ENCODE data around the gene MIB1.
A peak's percentile ranks its signal among the peaks of the same experiment; 100 is the strongest.
"Not testable (repeated sequence)": the region's sequence is repeated elsewhere in the genome, so short reads cannot be mapped to it uniquely, and the experiment has no call there.

Gene MIB1

DNA sequence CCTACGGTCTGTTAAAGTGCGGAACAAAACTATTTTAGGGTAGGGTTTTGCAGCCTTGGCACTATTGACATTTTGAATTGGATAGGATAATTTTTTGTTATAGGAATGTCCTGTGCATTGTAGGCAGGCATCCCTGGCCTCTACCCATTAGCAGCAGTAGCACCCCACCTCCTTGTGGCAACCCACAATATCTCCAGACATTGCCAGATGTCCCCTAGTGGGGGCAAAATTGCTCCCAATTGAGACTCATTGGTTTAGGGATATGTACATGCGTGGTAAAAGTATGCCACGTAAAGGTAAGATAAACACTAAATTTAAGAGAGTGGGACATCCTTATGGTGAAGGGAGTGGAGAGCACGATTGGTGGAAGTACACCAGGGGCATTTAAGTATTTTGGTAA, 4.6 kb downstream of the MIB1 start:
- no peak for DNase-seq

DNA sequence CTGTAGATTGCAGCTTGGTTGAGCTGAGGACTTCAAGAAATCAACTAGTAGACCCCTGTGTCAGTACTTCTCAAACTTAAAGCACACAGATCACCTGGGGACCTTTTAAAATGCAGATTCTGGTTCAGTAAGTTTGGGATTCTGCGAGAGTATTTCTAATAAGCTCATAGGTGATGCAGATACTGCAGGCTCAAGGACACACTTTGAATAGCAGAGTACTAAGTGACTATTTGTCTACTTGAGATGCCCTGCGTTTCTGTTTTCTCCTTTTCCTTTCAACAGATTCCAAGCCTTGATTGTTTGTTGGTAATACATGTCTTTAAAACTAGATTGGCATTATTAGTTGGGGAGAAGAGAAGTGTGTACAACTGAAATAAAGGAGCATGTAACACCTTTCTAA, 6.7 kb downstream of the MIB1 start:
- DNase-seq: no peak

DNA sequence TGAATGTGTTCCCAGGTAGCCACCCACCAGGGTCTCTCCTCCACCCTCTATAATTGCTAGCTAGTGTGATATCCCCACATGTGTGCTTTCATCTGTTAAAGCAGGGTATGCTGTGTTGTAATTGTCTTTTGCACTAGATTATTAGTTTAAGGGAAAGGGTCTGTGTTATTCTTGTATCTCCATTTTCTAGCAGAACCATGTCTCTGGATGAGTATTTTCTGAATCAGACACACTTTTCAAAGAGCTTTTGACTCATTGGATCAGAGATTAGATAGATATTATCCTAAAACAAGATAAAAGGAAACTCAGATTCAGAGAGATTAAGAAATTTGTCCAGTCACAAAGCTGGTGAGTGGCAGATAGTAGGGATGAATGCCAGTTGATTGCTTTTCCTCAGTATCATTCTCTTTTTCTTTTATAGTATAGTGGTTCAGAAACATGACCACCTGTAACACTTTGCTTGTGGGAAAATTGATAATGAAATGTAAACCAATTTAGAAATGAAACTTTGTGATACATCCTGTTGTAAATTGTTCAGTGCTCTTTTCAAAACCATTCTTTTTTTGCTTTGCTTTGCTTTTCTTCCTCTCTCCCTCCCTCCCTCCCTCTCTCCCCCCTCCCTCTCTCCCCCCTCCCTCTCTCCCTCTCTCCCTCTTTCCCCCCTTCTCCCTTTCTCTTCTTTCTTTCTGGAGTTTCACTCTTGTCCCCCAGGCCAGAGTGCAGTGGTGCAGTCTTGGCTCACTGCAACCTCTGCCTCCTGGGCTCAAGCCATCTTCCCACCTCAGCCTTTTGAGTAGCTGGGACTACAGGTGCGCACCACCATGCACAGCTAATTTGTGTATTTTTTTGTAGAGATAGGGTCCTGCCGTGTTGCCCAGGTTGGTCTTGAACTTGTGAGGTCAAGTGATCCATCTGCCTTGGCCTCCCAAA, 7.4 kb downstream of the MIB1 start:
- no peak for DNase-seq

DNA sequence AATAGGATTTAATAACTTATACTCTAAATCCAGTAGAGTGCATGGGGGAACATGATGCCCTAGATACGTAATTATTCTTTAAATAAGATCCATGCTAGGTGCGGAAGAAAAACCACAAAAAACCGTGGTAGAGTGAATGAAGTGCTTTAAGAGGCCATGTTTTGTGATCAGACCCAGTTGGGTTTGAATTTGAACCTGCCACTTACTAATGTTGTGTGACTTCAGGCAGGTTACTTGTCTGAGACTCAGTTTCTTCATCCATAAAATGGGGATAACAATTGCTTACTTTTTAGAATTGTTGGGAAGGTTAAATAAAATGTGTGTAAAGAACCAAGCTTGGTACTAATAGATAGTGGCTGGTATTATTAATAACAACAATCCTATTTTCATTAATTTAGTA, 17.2 kb downstream of the MIB1 start:
- no peak for DNase-seq

DNA sequence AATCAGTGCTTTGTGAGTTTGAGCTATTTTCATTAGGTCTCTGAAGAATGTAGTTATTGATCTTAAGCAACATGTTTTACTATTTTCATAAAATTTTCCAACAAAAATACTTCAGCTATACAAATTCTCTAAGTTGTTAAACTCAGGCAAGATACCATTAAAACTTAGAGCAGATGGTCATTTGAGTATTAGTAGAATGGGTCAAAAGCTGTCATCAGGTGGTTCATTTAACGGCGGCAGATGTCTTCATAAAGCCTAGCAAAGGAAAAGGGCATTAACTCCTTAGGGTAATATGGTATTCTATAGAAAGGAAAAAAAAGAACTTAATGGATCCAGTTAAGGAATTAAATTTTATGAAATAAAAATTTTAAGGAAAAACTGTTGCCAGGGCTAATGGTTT, 19.2 kb downstream of the MIB1 start:
- no peak for DNase-seq

DNA sequence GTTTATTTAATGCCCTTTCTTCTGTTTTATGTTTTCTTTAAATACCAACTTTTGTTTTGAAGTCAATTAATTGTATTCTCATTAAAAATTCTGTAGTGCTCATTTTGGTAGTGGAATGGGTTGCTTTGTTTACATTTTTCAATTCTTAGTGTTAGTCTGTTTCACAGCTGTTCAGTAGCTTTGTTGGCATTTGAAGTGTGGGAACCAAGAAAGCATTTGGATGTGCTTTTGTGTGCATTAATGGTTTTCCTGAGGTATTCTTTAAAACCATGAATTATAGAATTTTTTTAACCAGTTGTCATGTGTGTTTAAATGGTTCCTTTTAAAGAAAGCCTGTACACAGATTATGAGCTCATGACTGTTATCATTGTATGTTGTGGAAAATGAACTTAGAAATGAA, 19.7 kb downstream of the MIB1 start:
- peak; percentile 26 for DNase-seq

DNA sequence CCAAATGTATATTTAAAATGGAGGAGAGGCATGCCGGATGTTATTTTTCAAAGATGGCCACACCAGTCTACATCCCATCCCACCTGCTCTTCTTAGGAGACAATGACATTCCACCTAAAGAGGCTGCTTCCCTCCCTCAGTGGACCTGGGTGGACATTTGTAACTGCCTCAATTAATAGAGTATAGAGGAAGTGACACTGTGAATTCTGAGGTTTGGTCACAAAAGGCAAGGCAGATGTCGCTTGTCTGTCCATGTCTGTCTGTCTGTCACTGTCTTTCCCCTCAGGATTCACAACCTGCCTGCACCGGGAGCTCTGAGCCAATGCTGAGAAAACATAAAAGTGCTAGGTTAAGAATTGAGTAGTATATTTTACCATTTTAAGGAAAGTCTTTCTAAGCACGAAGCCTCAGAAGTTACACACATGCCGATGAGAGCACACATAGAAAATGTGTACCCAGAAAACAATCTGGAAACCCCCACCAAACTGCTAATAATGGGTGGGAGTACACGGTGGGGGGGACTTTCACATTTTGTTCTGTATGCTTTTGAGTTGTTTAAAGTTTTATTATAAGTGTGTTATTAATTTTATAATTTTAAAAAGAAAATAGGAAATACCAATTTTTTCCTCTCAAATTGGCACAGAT, 21.0 kb downstream of the MIB1 start:
- DNase-seq: no peak

DNA sequence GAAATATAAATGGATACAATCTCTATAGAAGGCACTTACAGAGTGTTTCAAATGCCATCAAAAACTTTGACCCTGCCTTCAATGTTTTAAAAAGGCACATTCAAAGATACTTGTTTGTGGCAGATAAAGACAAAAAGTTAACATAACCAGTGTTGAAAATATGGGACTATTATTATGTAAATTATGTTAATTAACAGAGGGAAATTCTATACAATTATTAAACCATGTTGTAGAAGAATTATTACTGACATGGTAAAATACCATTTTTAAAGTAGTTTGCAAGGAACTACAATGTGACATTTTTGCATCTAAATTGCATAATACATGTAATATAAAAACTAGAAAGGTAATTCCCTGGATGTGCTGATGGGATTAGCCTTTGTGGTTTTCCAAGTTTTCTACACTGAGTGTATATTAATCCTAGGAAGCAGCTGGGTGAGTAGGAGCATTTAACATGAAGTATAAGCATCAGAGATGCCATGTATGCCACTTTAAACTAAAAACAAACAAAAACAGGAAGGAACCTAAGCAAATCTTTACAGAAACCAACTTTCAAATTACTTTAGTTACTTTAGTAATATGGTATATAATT, 21.7 kb downstream of the MIB1 start:
- DNase-seq: no peak

DNA sequence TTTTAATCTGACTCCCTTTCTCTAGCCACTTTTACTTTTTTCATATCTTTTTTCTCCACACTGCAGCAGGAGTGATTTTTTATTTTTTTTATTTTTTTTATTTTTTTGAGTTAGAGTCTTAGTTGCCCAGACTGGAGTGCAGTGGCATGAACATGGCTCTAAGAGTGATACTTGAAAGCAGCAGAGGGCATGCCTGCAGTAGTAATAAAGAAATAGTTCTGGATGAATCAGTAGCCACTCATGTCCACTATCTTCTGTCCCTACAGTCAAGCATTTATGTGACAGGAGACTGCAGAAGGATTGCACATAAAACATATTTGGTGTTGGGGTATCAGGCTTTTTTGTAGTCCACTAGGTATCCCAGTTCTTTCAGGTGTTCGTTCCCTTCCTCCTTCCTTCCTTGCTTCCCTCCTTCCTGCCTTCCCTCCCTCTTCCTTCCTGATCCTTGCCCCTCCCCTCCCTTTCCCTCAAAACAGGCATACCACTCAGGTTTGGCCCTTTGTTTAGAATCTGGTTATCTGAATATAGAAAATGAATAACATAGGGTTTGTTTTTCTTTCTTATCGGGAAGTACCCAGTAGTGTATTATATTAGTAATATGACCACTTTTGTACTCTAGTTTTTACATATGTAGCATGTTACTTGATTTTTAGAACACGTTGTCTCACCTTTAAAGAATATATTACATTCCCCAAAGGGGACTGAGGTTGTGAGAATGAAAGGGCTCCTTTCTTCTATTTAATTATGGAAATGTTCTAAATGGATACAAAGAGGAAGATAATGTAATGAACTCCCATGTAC, 23.5 kb downstream of the MIB1 start:
- no peak for DNase-seq

DNA sequence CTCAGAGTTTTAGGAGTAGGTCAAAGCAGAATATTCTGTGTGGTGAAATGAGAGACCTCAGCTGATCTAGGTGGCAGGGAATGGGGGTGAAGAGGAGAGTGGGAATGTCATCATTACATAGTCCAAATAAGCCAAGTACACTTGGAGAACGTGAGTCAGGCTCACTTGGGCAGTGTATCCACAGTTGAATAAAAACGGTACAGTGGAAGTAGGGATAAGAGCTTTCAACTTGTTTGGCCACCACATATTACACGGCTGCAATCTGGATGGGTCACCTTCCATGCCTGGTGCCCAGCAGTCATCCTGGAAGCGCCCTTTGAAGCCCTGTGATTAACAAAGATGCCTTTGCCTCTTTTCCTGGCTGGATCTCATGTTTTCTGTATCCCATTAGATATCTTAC, 28.6 kb downstream of the MIB1 start:
- DNase-seq: no peak

DNA sequence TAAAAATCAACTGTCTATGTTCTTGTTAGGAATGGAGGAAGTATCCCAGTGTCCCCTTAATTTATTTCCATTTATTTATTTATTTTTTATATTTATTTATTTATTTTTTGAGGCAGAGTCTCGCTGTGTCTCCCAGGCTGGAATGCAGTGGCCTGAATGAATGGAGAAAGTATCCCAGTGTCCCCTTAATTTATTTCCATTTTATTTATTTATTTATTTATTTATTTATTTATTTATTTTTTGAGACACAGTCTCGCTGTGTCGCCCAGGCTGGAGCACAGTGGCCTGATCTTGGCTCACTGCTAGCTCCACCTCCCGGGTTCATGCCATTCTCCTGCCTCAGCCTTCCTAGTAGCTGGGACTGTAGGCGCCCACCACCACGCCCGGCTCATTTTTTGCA, 34.1 kb downstream of the MIB1 start:
- DNase-seq: no peak

DNA sequence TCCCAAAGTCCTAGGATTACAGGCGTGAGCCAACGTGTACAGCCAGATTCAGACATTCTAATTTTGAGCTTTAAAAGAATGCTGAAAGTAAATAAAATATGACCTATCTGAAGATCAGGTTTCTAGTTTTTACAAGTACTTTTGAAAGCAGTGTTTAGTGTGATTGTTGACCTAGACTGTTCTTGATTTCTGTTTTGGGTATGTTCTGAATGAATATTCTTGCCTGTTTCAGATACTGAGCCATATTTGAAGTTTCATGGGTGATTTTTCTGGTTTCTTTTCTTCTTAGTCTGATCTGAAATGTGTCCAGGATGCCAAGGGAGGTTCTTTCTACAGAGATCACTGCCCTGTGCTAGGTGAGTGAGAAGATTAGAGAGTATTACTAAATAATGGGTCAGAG, 37.2 kb downstream of the MIB1 start:
- DNase-seq: no peak

DNA sequence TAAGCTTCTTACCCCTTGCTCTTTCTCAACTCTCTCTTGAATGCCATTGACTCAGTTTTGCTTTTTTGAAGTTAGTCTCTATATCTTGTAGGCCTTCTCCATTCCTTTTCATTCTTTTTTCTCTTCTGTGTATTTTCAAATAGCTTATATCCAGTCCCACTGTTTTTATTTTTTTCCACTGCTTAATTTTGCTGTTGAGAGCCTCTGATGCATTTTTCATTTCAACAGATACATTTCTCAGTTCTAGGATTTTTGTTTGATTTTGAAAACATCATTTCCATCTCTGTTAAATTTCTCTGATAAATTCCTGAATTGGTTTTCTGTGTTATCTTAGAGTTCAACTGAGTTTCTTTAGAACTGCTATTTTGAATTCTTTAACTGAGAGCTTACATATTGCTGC, 45.9 kb downstream of the MIB1 start:
- no peak for DNase-seq

DNA sequence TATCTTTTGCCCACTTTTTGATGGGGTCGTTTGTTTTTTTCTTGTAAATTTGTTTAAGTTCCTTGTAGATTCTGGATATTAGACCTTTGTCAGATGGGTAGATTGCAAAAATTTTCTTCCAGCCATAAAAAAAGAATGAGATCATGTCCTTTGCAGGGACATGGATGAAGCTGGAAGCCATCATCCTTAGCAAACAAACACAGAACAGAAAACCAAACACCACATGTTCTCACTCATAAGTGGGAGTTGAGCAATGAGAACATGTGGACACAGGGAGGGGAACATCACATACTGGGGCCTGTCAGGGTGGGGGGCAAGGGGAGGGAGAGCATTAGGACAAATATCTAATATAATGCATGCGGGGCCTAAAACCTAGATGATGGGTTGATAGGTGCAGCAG, 55.5 kb downstream of the MIB1 start:
- not testable (repeated sequence) for DNase-seq

DNA sequence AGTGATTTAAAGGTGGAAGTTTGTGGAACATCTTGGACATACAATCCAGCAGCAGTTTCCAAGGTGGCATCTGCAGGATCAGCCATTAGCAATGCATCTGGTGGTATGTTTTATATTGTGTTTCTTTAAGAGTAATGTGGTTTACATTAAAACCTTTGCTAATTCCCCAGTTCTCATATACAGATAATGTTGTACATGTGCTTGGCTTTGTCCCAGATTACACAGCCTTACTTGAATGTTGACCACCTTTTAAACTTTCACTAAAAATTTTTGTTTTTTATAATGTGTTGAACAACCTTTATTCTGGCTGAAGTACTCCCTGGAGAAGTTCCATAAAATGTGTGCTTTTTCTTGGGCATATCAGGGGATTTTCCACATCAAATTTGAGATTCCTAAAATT, 57.5 kb downstream of the MIB1 start:
- peak; percentile 4 for DNase-seq

DNA sequence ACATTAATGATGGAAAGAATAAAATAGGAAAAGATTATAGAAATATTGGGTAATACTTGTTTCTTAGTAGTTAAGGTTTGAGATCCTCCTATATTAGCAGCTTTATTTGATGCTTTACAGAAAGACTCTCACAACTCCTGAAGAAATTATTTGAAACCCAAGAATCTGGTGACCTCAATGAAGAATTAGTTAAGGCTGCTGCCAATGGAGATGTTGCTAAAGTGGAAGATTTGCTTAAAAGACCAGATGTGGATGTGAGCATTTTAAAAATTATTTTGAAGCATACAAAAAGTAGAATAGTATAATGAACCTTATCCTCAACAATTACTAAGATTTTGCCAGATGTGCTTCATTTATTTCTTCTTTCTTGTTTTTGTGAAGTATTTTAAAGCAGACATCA, 59.1 kb downstream of the MIB1 start:
- DNase-seq: no peak

DNA sequence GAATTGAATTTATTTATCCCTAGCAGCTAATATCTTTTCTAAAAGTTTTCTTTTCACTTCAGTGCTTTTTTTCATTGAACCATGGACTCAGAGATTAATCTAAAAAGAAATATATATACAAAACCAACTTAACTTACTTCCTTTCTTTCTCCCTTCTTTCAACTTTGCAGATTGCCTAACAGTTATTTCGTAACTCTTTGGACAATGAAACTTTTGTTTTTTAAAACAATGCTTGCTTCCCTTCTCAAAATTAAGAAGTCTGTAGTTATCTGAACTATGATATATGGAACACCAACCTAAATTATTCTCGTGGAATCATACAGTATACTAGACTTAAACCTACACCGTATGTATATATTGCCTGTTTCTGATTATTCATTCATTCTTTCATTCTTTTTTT, 62.9 kb downstream of the MIB1 start:
- no peak for DNase-seq

DNA sequence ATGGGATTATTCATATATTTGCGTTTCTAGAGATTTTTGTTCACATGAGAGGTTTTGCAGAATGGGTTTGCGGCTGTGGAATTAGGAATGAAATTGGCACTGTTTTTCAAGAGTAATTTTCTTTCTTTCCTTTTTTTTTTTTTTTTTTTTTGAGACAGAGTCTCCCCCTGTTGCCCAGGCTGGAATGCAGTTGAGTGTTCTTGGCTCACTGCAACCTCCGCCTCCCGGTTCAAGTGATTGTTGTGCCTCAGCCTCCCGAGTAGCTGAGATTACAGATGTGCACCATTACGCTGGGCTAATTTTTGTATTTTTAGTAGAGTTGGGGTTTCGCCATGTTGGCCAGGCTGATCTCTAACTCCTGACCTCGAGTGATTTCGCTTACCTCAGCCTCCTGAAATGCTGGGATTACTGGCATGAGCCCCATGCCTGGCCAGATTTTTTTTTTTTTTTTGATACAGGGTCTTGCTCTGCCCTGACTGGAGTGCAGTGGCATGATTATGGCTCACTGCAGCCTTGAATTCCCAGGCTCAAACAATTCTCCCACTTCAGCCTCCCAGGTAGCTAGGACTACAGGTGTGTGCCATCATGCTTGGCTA, 65.3 kb downstream of the MIB1 start:
- DNase-seq: no peak

DNA sequence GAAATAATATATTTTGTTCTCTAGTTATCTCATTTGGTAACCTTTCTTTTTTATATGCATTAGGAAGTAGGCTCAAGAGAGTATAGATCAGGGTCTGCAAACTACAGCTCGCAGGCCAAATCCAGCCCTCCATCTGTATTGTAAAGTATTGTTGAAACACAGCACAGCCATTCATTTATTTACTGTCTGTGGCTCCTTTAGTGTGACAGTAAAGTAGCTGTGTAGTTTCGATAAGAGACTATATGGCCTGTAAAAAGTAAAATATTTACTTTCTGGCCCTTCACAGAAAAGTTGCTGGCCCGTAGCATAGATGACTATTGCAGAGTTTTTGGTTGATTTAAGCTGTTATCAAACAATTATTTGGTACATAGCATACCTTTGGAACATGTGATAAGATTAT, 67.6 kb downstream of the MIB1 start:
- no peak for DNase-seq

DNA sequence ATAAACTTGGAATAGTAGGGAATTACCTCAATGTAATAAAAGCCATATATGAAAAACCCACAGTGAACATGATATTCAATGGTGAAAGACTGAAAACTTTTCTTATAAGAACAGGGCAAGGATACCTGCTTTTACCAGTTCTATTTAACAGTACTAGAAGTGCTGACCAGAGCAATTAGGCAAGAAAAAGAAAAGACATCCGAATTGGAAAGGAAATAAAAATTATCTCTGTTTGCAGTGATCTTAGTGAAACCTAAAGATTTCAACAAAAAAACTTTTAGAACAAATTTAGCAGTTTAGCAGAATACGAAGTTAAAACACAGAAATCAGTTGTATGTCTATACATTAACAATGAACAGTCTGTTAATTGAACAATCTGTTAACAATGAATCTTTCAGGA, 69.1 kb downstream of the MIB1 start:
- DNase-seq: no peak

DNA sequence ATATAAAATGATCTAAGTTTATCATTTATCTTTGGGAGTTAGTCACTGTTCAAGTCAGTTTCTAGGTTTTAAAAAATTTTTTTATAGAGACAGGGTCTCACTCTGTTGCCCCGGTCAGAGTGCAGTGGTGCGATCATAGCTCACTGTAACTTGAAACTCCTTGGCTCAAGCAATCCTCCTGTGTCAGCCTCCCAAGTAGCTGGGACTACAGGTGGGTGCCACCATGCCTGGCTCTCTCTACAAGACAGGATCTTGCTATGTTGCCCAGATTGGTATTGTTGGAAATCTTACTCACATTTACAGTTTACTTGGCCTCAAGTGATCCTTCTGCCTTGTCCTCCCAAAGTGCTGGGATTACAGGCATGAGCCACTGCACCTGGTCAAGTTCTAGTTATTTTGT, 74.5 kb downstream of the MIB1 start:
- DNase-seq: no peak

DNA sequence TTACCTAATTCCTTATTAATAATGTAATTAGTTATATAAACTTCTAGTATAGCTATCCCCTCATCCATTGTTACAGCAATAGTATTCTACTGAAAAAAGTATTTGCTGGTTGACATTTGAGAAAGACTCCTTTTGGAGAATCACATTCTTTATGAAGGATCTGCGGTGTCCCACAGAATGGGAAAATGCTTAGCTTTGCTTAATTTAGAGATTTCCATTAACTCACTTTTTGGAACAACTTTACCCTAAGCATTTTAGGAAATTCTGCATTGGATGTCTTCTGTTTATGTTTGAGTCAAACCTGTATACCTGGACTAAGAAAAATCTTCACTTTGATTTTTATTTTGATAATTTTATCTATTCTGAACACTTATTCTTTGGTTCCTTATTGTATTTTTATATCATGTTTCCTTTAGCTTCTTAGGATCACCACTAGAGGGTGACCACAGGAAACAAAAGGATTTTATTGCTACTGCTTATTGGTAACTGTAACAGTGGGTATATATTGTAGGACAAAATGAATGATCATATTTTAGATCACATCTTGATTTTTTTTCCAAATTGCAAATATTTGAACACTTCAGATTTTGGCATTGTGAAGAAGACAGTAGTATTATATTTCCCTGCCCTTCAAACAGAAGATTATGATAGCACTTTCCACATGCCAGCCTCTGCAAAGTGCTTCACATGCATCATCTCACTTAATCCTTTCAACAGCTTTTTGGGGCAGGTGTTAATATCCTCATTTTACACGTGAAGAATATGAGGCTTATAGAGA, 79.6 kb downstream of the MIB1 start:
- DNase-seq: peak; percentile 22

Measured in fibroblast of skin of right biceps (primary cell).